Activated CD8-positive, alpha-beta T cell treated with anti-CD3 and anti-CD28 coated beads for 36 hours (primary cell): ENCODE results near the gene GPR35. TPM values are rescaled to one million over a fixed set of nuclear protein-coding genes. Genes with fewer than 3 reads are reported as not detected.

Source experiments
- ATAC-seq: fragments of 200-7000 bp; cut with Tn5 transposase; one replicate; pipeline ENCODE4 v1.10.0; 2021; ENCODE audit warnings: mild to moderate bottlenecking, moderate library complexity
- CTCF ChIA-PET: fragments of 350-600 bp; sonication (Branson Sonifier 250); formaldehyde crosslinking; loops from one replicate; lab custom pipeline; 2021; ENCODE audit warnings: antibody characterized with exemption; lab: Charles Lee
- POLR2A ChIA-PET: fragments of 350-600 bp; sonication (Branson Sonifier 250); formaldehyde crosslinking; loops from one replicate; lab custom pipeline; 2021; ENCODE audit warnings: antibody characterized with exemption; lab: Charles Lee
- DNase-seq: peaks from one replicate; pipeline ENCODE4 v3.0.0-alpha.2; 2020
- H3K27ac Mint-ChIP-seq: one replicate; pipeline ENCODE4 v1.8.0; 2021; ENCODE audit warnings: mild to moderate bottlenecking, mixed read lengths
- H3K27me3 Mint-ChIP-seq: one replicate; pipeline ENCODE4 v1.8.0; 2021; ENCODE audit warnings: mixed read lengths
- H3K36me3 Mint-ChIP-seq: one replicate; pipeline ENCODE4 v1.8.0; 2021; ENCODE audit warnings: low read depth, mixed read lengths
- H3K4me1 Mint-ChIP-seq: one replicate; pipeline ENCODE4 v1.8.0; 2021; ENCODE audit warnings: low read depth, mixed read lengths
- H3K4me3 Mint-ChIP-seq: one replicate; pipeline ENCODE4 v1.8.0; 2021; ENCODE audit warnings: mild to moderate bottlenecking, moderate library complexity, mixed read lengths
- H3K9me3 Mint-ChIP-seq: one replicate; pipeline ENCODE4 v1.8.0; 2021; ENCODE audit warnings: mixed read lengths
- intact Hi-C: fragments of 100-400 bp; cut with micrococcal nuclease; formaldehyde crosslinking; loops from one replicate; pipeline ENCODE4 v1.10.0; 2022
- total RNA-seq, 2 experiments: library from RNA; stranded (reverse); gene quantifications; one replicate each; pipeline ENCODE4 v1.2.3, GENCODE V29; 2021
- TF ChIP-seq, protein P1 (sequence below): fragments of 200-600 bp; IDR thresholded peaks from one replicate; pipeline ENCODE4 v1.8.0; 2022; ENCODE audit warnings: antibody characterized with exemption, mild to moderate bottlenecking

Gene GPR35
- total RNA-seq, 2 experiments from 2014 or later = 14.4 to 14.6 TPM

DNA sequence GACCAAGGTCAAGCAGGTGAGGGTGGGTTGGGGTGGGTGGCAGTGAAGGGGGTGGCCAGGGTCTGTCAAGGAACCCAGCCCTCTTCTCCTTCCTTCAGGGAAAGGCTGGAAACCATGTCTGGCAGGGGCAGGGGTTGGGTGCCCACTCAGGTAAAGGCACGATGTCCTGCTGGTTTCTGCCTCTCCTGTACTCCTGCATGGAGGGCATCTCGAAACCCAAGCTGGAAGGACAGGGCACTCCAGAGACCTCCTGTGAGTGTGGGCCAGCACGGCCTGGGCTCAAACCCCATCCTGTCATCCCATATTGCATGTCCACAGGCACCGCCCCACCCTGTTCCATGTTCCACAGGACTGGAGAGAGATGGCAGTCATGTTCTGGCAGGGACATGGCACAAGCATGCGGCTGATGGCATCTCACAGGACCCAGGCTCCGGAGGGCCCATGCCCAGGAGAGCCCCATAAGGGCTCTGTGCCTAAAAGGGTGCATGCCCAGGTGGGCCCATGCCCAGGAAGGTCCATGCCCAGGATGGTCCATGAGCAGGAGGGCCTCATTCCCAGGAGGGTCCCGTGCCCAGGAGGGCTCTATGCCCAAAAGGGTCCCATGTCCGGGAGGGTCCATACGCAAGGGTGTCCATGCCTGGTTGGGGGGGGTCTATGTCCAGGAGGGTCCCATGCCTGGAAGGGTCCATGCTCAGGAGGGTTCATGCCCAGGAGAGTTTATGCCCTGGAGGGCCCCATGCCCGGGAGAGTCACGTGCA lies 6.4 kb downstream of the GPR35 start:
- TF ChIP-seq, protein P1, sequence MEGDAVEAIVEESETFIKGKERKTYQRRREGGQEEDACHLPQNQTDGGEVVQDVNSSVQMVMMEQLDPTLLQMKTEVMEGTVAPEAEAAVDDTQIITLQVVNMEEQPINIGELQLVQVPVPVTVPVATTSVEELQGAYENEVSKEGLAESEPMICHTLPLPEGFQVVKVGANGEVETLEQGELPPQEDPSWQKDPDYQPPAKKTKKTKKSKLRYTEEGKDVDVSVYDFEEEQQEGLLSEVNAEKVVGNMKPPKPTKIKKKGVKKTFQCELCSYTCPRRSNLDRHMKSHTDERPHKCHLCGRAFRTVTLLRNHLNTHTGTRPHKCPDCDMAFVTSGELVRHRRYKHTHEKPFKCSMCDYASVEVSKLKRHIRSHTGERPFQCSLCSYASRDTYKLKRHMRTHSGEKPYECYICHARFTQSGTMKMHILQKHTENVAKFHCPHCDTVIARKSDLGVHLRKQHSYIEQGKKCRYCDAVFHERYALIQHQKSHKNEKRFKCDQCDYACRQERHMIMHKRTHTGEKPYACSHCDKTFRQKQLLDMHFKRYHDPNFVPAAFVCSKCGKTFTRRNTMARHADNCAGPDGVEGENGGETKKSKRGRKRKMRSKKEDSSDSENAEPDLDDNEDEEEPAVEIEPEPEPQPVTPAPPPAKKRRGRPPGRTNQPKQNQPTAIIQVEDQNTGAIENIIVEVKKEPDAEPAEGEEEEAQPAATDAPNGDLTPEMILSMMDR = no peak
- H3K9me3 Mint-ChIP-seq = peaks cover 18% of the 10 kb centered on the region
- DNase-seq = no peak
- ATAC-seq = no peak
- POLR2A ChIA-PET = no interaction called here
- no peak overlapping the region for H3K27ac Mint-ChIP-seq
- no peak overlapping the region for H3K4me3 Mint-ChIP-seq
- intact Hi-C loops = no loop called here
- H3K36me3 Mint-ChIP-seq = peaks cover 16% of the 10 kb centered on the region
- peaks cover 7% of the 10 kb centered on the region for H3K4me1 Mint-ChIP-seq
- CTCF ChIA-PET = no interaction called here
- H3K27me3 Mint-ChIP-seq = no peaks in the 10 kb centered on the region

GRCh38 chr2:240632306-240632721 lies 7.0 kb downstream of the GPR35 start:
- Mint-ChIP-seq H3K27me3 (no peaks in the 10 kb centered on the region), H3K27ac (no peak overlapping the region), H3K4me3 (no peak overlapping the region), H3K36me3 (peaks cover 16% of the 10 kb centered on the region), H3K9me3 (peaks cover 18% of the 10 kb centered on the region), H3K4me1 (peaks cover 1% of the 10 kb centered on the region)
- ATAC-seq = no peak
- ChIA-PET CTCF (no interaction called here), POLR2A (no interaction called here)
- intact Hi-C loops = no loop called here
- TF ChIP-seq, protein P1 = no peak
- DNase-seq = no peak

GRCh38 chr2:240635121-240635997 lies 10.1 kb downstream of the GPR35 start:
- H3K27ac Mint-ChIP-seq = no peak overlapping the region
- H3K9me3 Mint-ChIP-seq = peaks cover 18% of the 10 kb centered on the region
- intact Hi-C loops = no loop called here
- no peaks in the 10 kb centered on the region for H3K4me1 Mint-ChIP-seq
- H3K27me3 Mint-ChIP-seq = no peaks in the 10 kb centered on the region
- no peak for ATAC-seq
- peaks cover 16% of the 10 kb centered on the region for H3K36me3 Mint-ChIP-seq
- H3K4me3 Mint-ChIP-seq = no peak overlapping the region
- ChIA-PET CTCF (no interaction called here), POLR2A (no interaction called here)
- no peak for DNase-seq
- TF ChIP-seq, protein P1 = no peak

- intact Hi-C loops = no loop called here
- H3K4me1 Mint-ChIP-seq = no peaks in the 10 kb centered on the region
- H3K27ac Mint-ChIP-seq = no peak overlapping the region
- TF ChIP-seq, protein P1 = no peak
- POLR2A ChIA-PET = no interaction called here
- ATAC-seq = no peak
- H3K36me3 Mint-ChIP-seq = peaks cover 16% of the 10 kb centered on the region
- H3K4me3 Mint-ChIP-seq = no peak overlapping the region
- H3K27me3 Mint-ChIP-seq = no peaks in the 10 kb centered on the region
- peaks cover 18% of the 10 kb centered on the region for H3K9me3 Mint-ChIP-seq
- CTCF ChIA-PET = no interaction called here
- DNase-seq = no peak
Observed at GRCh38 chr2:240635998-240636547, 10.8 kb downstream of the GPR35 start.
